ENCODE results near the gene CTRB2.

The CTRB2 gene

GRCh38 chr16:75160386-75160785 lies 46.6 kb downstream of the CTRB2 start (continued):
- TF ChIP-seq ZNF221 (tag by site-specific recombination; IDR thresholded peaks at IDR 0.05; ENCODE audit: borderline replicate concordance), result no peak
- TF ChIP-seq REST (tag by site-specific recombination; IDR thresholded peaks at IDR 0.05), result no peak

Measured in HEK293 (cell line).